Endothelial cell of umbilical vein (primary cell): ENCODE measurements around the gene SLC7A7.

Experiments used
- CTCF ChIP-seq, 2 donors: IDR thresholded peaks; 1 replicate in 1 of 2; 2 replicates in 1 of 2; pipeline ENCODE4 v1.5.1; 2011; ENCODE audit warnings: low read length in 2 of 2, mild to moderate bottlenecking in 2 of 2, moderate library complexity in 2 of 2, control low read depth in 1 of 2, inconsistent platforms in 1 of 2, low read depth in 1 of 2; ENCODE audit not compliant: insufficient read depth in 1 of 2; ENCODE audit errors: extremely low read depth in 1 of 2
- EZH2 ChIP-seq: IDR thresholded peaks from 2 replicates; pipeline ENCODE4 v1.6.1; 2012; ENCODE audit warnings: borderline replicate concordance, low read depth, mild to moderate bottlenecking, moderate library complexity, low read length, inconsistent platforms; ENCODE audit not compliant: severe bottlenecking
- POLR2AphosphoS5 ChIP-seq: IDR thresholded peaks from 2 replicates; pipeline ENCODE4 v1.6.1; 2012; ENCODE audit warnings: low read depth, mild to moderate bottlenecking, control low read depth, low read length, moderate library complexity; ENCODE audit not compliant: insufficient read depth

- TF ChIP-seq POLR2AphosphoS5 (no peak), CTCF (IDR thresholded peaks at IDR 0.05; ENCODE audit: extremely low read depth in 1 of 2, insufficient read depth in 1 of 2, low read depth in 1 of 2, low read length in 2 of 2) (no peak), EZH2 (no peak)
Measured at GRCh38 chr14:22748206-22748605, 67.0 kb downstream of the SLC7A7 start.
